ENCODE measurements around the gene CPA4. TPM values are rescaled to one million over a fixed set of nuclear protein-coding genes. Genes with fewer than 3 reads are reported as not detected.
A peak's percentile ranks its signal among the peaks of the same experiment; 100 is the strongest.

CPA4 gene
- total and polyA plus RNA-seq, 2 experiments from 2014 or later = 1.1 to 3.3 TPM

DNA sequence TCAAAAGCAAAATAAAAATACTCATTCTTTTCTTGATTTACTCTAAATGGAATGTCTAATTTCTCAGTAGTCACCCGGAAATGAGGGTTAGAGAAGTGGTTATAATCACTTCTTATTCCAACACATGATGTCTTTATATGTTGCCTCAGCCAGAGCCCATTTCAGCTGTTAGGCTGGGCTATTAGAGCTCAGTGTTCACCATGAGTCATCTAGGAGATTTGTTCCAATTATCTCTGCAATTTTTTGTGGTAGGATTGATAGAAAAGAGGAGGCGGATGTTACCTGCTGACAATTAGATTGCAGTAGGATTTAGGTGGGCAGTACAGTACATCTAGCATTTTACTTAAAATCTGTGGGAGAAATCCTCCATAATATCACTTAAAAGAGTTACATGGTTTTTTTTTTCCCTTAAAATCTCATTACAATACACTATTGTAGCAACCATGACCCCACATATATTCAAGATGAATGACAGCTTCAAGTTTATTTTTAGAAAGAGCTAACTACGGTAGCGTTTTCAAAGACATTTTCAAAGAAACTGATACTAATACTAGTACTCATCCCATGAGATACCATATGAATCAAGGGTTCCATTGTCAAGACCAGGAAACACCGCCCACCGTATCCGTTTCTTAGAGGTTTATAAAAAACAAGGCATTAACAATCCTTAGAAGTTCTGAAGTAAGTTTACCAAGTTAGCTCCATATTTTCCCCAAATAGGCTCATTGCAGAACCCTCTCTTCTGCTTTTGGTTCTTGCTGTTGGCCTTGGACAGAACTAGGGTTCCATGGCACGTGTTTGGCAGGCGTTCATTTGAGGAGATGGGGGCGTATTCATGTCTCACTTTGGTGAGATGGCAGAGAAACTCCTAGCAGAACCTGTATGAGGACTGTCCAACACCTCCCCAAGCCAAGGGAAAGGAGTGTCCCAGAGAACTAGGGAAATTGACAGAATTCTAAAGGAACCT lies 15.9 kb upstream of the CPA4 start:
- H3K4me2 ChIP-seq = no peak overlapping the region
- H3K27me3 ChIP-seq = no peaks in the 10 kb centered on the region

DNA sequence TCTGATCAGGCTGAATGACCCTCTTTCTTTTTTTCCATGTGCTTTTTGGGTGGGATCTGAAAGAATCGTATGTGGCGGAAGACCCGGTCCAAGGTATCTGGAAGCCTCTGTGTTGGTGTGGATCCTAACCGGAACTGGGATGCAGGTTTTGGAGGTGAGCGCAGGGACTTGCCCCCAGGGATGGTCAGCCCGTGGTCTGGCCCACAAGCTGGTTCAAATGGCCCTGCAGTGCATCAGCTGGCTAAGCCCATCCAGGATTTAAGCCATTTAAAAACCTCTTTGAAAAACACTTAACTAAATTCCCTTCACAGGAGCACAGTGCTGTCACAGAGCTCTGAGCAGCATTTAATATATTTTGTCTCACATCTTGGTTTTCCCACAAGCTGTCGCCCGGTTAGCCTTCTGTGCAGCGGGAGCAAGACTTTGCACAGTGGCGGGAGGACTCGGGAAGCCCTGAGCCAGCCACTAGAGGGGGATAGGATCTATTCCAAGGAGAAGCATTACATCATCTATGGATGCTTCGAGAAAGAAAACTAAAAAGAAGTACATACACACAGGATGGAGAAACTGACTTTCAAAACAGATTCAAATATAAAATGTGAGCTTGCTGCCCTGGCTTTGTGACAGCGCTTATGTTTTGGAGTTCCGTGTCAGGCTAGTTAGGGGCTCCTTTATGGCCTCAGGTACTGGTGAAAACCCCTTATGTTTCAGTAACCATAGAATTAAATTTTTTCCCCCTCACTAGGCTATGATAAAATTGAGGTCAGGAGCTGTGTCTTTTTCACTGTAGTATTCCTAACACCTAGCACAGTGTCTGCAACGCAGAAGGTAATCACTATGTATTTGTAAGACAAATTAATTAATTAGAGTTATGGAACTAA lies 15.0 kb upstream of the CPA4 start:
- TF ChIP-seq, protein P1, sequence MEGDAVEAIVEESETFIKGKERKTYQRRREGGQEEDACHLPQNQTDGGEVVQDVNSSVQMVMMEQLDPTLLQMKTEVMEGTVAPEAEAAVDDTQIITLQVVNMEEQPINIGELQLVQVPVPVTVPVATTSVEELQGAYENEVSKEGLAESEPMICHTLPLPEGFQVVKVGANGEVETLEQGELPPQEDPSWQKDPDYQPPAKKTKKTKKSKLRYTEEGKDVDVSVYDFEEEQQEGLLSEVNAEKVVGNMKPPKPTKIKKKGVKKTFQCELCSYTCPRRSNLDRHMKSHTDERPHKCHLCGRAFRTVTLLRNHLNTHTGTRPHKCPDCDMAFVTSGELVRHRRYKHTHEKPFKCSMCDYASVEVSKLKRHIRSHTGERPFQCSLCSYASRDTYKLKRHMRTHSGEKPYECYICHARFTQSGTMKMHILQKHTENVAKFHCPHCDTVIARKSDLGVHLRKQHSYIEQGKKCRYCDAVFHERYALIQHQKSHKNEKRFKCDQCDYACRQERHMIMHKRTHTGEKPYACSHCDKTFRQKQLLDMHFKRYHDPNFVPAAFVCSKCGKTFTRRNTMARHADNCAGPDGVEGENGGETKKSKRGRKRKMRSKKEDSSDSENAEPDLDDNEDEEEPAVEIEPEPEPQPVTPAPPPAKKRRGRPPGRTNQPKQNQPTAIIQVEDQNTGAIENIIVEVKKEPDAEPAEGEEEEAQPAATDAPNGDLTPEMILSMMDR (IDR thresholded peaks at IDR 0.05; ENCODE audit: poor library complexity) = peak; percentile 66
- TF ChIP-seq EZH2 (IDR thresholded peaks at IDR 0.05; ENCODE audit: borderline replicate concordance) = no peak
- TF ChIP-seq EZH2phosphoT487 (IDR thresholded peaks at IDR 0.05; ENCODE audit: low read depth, severe bottlenecking, unreplicated experiment) = no peak
- whole genome bisulfite sequencing (ENCODE audit: low lambda C conversion rate, missing lambda C conversion rate) = 59% methylated on average over 15 of the region's 15 CpGs
- H3K4me3 ChIP-seq = no peak overlapping the region
- H3K9me2 ChIP-seq (replicated peaks; ENCODE audit: insufficient read depth) = no peaks in the 10 kb centered on the region
- H3K4me2 ChIP-seq = no peak overlapping the region
- peaks cover 18% of the 10 kb centered on the region for H3K4me1 ChIP-seq (ENCODE audit: insufficient read depth)
- H3K9me3 ChIP-seq (ENCODE audit: low read depth) = no peaks in the 10 kb centered on the region
- peak overlapping the region; percentile 33 for H3K27ac ChIP-seq
- peak; percentile 80 for DNase-seq (ENCODE audit: low spot score)
- peak overlapping the region; percentile 57 for H2AFZ ChIP-seq
- H3K27me3 ChIP-seq = no peaks in the 10 kb centered on the region
- H3K79me2 ChIP-seq = no peaks in the 10 kb centered on the region
- H4K20me1 ChIP-seq (ENCODE audit: insufficient read depth, poor library complexity, severe bottlenecking) = no peaks in the 10 kb centered on the region
- H3K36me3 ChIP-seq (replicated peaks; ENCODE audit: insufficient read depth, low read depth) = no peaks in the 10 kb centered on the region

More for the DNA sequence above, 15.9 kb upstream of the CPA4 start:
- no peak for DNase-seq (ENCODE audit: low spot score)
- WGBS (ENCODE audit: low lambda C conversion rate, missing lambda C conversion rate) = 86% methylated on average over 10 of the region's 10 CpGs
- Histone ChIP-seq H3K4me3 (no peak overlapping the region), H2AFZ (no peak overlapping the region), H3K4me1 (ENCODE audit: insufficient read depth) (peaks cover 27% of the 10 kb centered on the region), H3K36me3 (replicated peaks; ENCODE audit: insufficient read depth, low read depth) (no peaks in the 10 kb centered on the region), H3K9me3 (ENCODE audit: low read depth) (no peaks in the 10 kb centered on the region), H3K9me2 (replicated peaks; ENCODE audit: insufficient read depth) (no peaks in the 10 kb centered on the region), H4K20me1 (ENCODE audit: insufficient read depth, poor library complexity, severe bottlenecking) (no peaks in the 10 kb centered on the region), H3K79me2 (no peaks in the 10 kb centered on the region), H3K27ac (peak overlapping the region; percentile 60)
- no peak for TF ChIP-seq EZH2phosphoT487 (IDR thresholded peaks at IDR 0.05; ENCODE audit: low read depth, severe bottlenecking, unreplicated experiment)
- no peak for TF ChIP-seq EZH2 (IDR thresholded peaks at IDR 0.05; ENCODE audit: borderline replicate concordance)
- TF ChIP-seq, protein P1 (IDR thresholded peaks at IDR 0.05; ENCODE audit: poor library complexity) = no peak

DNA sequence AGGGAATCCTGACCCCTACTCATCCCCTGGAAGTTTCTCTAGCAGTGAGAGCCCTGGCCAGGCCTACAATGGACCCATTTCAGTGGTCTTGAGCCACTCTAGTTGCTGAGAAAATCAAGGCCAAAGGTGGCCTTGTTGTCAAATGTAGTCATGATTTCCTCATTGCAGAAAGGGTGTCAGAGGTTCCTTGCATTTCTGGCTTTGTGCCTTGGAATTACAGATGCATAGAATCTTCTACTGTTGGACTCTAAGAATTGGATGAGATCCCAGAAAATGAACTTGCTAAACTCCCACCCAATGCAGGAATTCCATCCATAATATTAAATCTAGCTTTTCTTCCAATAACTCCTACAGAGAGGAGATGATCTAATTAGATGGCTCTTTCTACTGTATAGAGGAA lies 14.1 kb upstream of the CPA4 start:
- H3K9me3 ChIP-seq (ENCODE audit: low read depth) = no peaks in the 10 kb centered on the region
- H3K4me1 ChIP-seq (ENCODE audit: insufficient read depth) = peaks cover 17% of the 10 kb centered on the region
- H3K36me3 ChIP-seq (replicated peaks; ENCODE audit: insufficient read depth, low read depth) = no peaks in the 10 kb centered on the region
- H3K9me2 ChIP-seq (replicated peaks; ENCODE audit: insufficient read depth) = no peaks in the 10 kb centered on the region
- H3K4me2 ChIP-seq = no peak overlapping the region
- H3K79me2 ChIP-seq = no peaks in the 10 kb centered on the region
- no peaks in the 10 kb centered on the region for H3K27me3 ChIP-seq
- H3K27ac ChIP-seq = no peak overlapping the region
- no peak overlapping the region for H3K4me3 ChIP-seq
- no peaks in the 10 kb centered on the region for H4K20me1 ChIP-seq (ENCODE audit: insufficient read depth, poor library complexity, severe bottlenecking)
- TF ChIP-seq EZH2phosphoT487 (IDR thresholded peaks at IDR 0.05; ENCODE audit: low read depth, severe bottlenecking, unreplicated experiment) (no peak), EZH2 (IDR thresholded peaks at IDR 0.05; ENCODE audit: borderline replicate concordance) (no peak)
- TF ChIP-seq, protein P1 (IDR thresholded peaks at IDR 0.05; ENCODE audit: poor library complexity) = no peak
- DNase-seq (ENCODE audit: low spot score) = no peak
- H2AFZ ChIP-seq = no peak overlapping the region

Measured in hepatocyte (in vitro differentiated cells).